K562 (cell line): ENCODE data around the gene GAB2. TPM values are rescaled to one million over a fixed set of nuclear protein-coding genes. Genes with fewer than 3 reads are reported as not detected.

Experiments used
- BRF1 ChIP-seq: IDR thresholded peaks from 3 replicates; pipeline ENCODE4 v1.6.1; 2011; ENCODE audit warnings: borderline replicate concordance, mild to moderate bottlenecking; ENCODE audit not compliant: insufficient read length; ENCODE audit errors: extremely low read depth
- CBX2 ChIP-seq: fragments of 200-600 bp; sonication (generic); IDR thresholded peaks from one replicate; pipeline ENCODE4 v1.6.1; 2012; ENCODE audit warnings: mild to moderate bottlenecking, low read length, inconsistent platforms; ENCODE audit not compliant: insufficient read depth, poor library complexity, severe bottlenecking
- DACH1 ChIP-seq: fragments of 450-650 bp; IDR thresholded peaks from 2 replicates; pipeline ENCODE4 v1.6.1; 2018; ENCODE audit not compliant: partially characterized antibody
- HBP1 ChIP-seq: fragments of 450-650 bp; formaldehyde crosslinking; IDR thresholded peaks from 2 replicates; pipeline ENCODE4 v1.4.0; 2022; ENCODE audit warnings: missing genetic modification characterization
- KDM1A ChIP-seq, 2 experiments: fragments of 450-650 bp; IDR thresholded peaks; 2 replicates each; pipeline ENCODE4 v1.6.1; 2016; ENCODE audit warnings: mild to moderate bottlenecking in 2 of 2
- KLF6 ChIP-seq: fragments of 250-450 bp; sonication (Bioruptor Pico); IDR thresholded peaks from 2 replicates; pipeline ENCODE4 v1.4.0; 2020; ENCODE audit warnings: mild to moderate bottlenecking, moderate library complexity, borderline replicate concordance
- MTA1 ChIP-seq: fragments of 450-650 bp; IDR thresholded peaks from 2 replicates; pipeline ENCODE4 v1.6.1; 2017; ENCODE audit warnings: borderline replicate concordance
- NFIC ChIP-seq: fragments of 450-650 bp; IDR thresholded peaks from 2 replicates; pipeline ENCODE4 v1.6.1; 2017; ENCODE audit warnings: mild to moderate bottlenecking, inconsistent platforms
- PYGO2 ChIP-seq: fragments of 450-650 bp; IDR thresholded peaks from 2 replicates; pipeline ENCODE4 v1.6.1; 2016; ENCODE audit warnings: mild to moderate bottlenecking, missing genetic modification characterization, moderate library complexity, missing compliant biosample characterization
- RHOXF2B ChIP-seq: fragments of 250-450 bp; sonication (Bioruptor Pico); conservative IDR thresholded peaks from 2 replicates; pipeline ENCODE4 v1.5.1; 2021
- SMC3 ChIP-seq: conservative IDR thresholded peaks from 2 replicates; pipeline ENCODE4 v1.6.1; 2011; ENCODE audit warnings: low read depth, low read length, improper control_type of control experiment; ENCODE audit not compliant: insufficient read depth
- SNRNP70 ChIP-seq: fragments of 200-400 bp; formaldehyde crosslinking; optimal IDR thresholded peaks from 2 replicates; pipeline ENCODE3; 2017; ENCODE audit warnings: low read depth, low read length
- SP1 ChIP-seq: sonication (generic); formaldehyde crosslinking; IDR thresholded peaks from 2 replicates; pipeline ENCODE4 v1.8.1; 2022; ENCODE audit warnings: mild to moderate bottlenecking, missing genetic modification reagents
- SRSF7 ChIP-seq: fragments of 200-400 bp; formaldehyde crosslinking; optimal IDR thresholded peaks from 2 replicates; pipeline ENCODE3; 2017; ENCODE audit warnings: mild to moderate bottlenecking, low read depth, low read length
- TCF3 ChIP-seq: sonication (generic); formaldehyde crosslinking; IDR thresholded peaks from 2 replicates; pipeline ENCODE4 v1.4.0; 2020; ENCODE audit warnings: mild to moderate bottlenecking, missing genetic modification reagents
- YY1 ChIP-seq, 3 experiments: IDR thresholded peaks; 2 replicates each; pipeline ENCODE4 v1.6.1; 2011; ENCODE audit warnings: low read length in 2 of 3, mild to moderate bottlenecking in 2 of 3, moderate library complexity in 2 of 3, borderline replicate concordance in 1 of 3, control low read depth in 1 of 3, low read depth in 1 of 3; ENCODE audit not compliant: insufficient read depth in 3 of 3, insufficient replicate concordance in 2 of 3, control insufficient read depth in 1 of 3, insufficient read length in 1 of 3; ENCODE audit errors: extremely low read depth in 1 of 3
- ZEB2 ChIP-seq: fragments of 450-650 bp; IDR thresholded peaks from 2 replicates; pipeline ENCODE4 v1.6.1; 2016
- ZNF133 ChIP-seq: fragments of 250-450 bp; sonication (Bioruptor Pico); IDR thresholded peaks from 2 replicates; pipeline ENCODE4 v1.4.0; 2020; ENCODE audit warnings: mild to moderate bottlenecking
- ZNF75A ChIP-seq: fragments of 450-650 bp; formaldehyde crosslinking; IDR thresholded peaks from 2 replicates; pipeline ENCODE4 v1.4.0; 2020; ENCODE audit warnings: mild to moderate bottlenecking
- polyA plus RNA-seq, 8 experiments: library from polyadenylated mRNA; depleted of rRNA in 4 of 8; stranded (reverse) in 5 of 8; unstranded in 3 of 8; fragments of >200 nt; fragmentation: Nextera tagmentation in 2 of 8; fragmentation: Illumina TruSeq in 1 of 8; extraction: Ambion mirVana in 2 of 8; extraction: Trizol in 1 of 8; gene quantifications; 2 replicates each; pipeline versions ENCODE4 v1.2.1 to v1.2.3, GENCODE V29; 2011 to 2014; ENCODE audit warnings: inconsistent platforms in 1 of 8, missing spikeins in 1 of 8
- total RNA-seq, 7 experiments: library from RNA; depleted of rRNA in 6 of 7; stranded (reverse); fragments of >200 nt in 6 of 7; fragmentation: Illumina TruSeq in 2 of 7; extraction: Trizol in 2 of 7; gene quantifications; 2 replicates each; pipeline versions ENCODE4 v1.2.1 to v1.2.3, GENCODE V29; 2011 to 2021; ENCODE audit warnings: low replicate concordance in 1 of 7
- TF ChIP-seq, protein P1 (sequence below), 2 experiments: fragments of 450-650 bp; IDR thresholded peaks; 2 replicates each; pipeline ENCODE4 v1.6.1; 2018; ENCODE audit warnings: mild to moderate bottlenecking in 2 of 2, low read depth in 1 of 2; ENCODE audit not compliant: partially characterized antibody in 2 of 2
- TF ChIP-seq, protein P2 (sequence below): sonication (generic); formaldehyde crosslinking; IDR thresholded peaks from 2 replicates; pipeline ENCODE4 v1.8.0; 2022; ENCODE audit warnings: mild to moderate bottlenecking, missing genetic modification reagents, borderline replicate concordance

The GAB2 gene
- total and polyA plus RNA-seq, 9 of the 15 experiments (the other 6 are each of a cell fraction or from before 2014, with no cell fraction given), result 2.3 to 35.2 (median 16.1) TPM

DNA sequence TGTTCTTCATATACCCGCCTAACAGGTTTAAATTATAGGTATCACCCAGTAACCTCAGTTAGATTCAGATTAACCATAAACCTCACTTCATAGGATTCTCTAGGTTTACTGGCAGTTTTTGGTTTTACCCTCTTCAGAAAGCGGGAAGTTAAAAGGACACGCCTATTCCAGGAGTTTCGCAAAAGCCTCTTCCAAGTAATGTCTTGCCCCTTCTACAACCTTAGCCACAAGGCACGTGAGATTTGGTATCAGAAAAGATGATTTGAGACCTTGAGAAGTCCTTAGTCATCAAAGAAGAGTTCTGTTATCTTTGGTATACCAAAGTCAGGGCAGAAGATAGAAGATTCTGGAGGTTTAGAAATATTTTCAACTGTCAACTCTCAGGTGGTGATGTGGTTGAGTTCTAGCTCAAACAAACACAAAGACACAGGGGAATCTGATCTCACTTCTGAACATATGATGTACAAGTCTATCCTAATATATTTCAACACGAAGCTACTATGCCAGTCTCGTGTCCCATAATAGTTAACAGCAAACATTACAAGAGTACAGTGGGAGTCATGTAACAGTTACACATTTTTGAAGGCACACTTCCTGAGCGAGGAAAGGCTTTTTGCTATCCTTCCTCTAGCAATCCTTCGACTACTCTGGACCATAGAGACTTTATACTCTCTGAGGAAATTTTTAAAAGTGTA lies 125.4 kb downstream of the GAB2 start (continued):
- TF ChIP-seq, protein P1, sequence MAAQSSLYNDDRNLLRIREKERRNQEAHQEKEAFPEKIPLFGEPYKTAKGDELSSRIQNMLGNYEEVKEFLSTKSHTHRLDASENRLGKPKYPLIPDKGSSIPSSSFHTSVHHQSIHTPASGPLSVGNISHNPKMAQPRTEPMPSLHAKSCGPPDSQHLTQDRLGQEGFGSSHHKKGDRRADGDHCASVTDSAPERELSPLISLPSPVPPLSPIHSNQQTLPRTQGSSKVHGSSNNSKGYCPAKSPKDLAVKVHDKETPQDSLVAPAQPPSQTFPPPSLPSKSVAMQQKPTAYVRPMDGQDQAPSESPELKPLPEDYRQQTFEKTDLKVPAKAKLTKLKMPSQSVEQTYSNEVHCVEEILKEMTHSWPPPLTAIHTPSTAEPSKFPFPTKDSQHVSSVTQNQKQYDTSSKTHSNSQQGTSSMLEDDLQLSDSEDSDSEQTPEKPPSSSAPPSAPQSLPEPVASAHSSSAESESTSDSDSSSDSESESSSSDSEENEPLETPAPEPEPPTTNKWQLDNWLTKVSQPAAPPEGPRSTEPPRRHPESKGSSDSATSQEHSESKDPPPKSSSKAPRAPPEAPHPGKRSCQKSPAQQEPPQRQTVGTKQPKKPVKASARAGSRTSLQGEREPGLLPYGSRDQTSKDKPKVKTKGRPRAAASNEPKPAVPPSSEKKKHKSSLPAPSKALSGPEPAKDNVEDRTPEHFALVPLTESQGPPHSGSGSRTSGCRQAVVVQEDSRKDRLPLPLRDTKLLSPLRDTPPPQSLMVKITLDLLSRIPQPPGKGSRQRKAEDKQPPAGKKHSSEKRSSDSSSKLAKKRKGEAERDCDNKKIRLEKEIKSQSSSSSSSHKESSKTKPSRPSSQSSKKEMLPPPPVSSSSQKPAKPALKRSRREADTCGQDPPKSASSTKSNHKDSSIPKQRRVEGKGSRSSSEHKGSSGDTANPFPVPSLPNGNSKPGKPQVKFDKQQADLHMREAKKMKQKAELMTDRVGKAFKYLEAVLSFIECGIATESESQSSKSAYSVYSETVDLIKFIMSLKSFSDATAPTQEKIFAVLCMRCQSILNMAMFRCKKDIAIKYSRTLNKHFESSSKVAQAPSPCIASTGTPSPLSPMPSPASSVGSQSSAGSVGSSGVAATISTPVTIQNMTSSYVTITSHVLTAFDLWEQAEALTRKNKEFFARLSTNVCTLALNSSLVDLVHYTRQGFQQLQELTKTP (IDR thresholded peaks at IDR 0.05; ENCODE audit: low read depth in 1 of 2, partially characterized antibody in 2 of 2), result peak; percentile 77 to 88
- peak; percentile 28; the same call in 1 of the 2 replicates for TF ChIP-seq NFIC
- TF ChIP-seq SMC3, result no peak
- no peak for TF ChIP-seq CBX2
- no peak for TF ChIP-seq RHOXF2B (CRISPR knock-in tag)
- TF ChIP-seq DACH1, result peak; percentile 43
- no peak for TF ChIP-seq SRSF7
- TF ChIP-seq HBP1, result no peak
- TF ChIP-seq, protein P2, sequence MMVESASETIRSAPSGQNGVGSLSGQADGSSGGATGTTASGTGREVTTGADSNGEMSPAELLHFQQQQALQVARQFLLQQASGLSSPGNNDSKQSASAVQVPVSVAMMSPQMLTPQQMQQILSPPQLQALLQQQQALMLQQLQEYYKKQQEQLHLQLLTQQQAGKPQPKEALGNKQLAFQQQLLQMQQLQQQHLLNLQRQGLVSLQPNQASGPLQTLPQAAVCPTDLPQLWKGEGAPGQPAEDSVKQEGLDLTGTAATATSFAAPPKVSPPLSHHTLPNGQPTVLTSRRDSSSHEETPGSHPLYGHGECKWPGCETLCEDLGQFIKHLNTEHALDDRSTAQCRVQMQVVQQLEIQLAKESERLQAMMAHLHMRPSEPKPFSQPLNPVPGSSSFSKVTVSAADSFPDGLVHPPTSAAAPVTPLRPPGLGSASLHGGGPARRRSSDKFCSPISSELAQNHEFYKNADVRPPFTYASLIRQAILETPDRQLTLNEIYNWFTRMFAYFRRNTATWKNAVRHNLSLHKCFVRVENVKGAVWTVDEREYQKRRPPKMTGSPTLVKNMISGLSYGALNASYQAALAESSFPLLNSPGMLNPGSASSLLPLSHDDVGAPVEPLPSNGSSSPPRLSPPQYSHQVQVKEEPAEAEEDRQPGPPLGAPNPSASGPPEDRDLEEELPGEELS, result no peak
- TF ChIP-seq ZEB2, result peak; percentile 100
- TF ChIP-seq TCF3 (CRISPR knock-in tag), result peak; percentile 81
- no peak; the same call in 1 of the 2 replicates for TF ChIP-seq PYGO2 (tag)
- no peak; the same call in 1 of the 2 replicates for TF ChIP-seq KLF6 (CRISPR knock-in tag)
- TF ChIP-seq KDM1A (IDR thresholded peaks at IDR 0.05), result peak; percentile 89 to 96
- peak; percentile 62; the same call in 1 of the 2 replicates for TF ChIP-seq SP1 (CRISPR knock-in tag)
- no peak for TF ChIP-seq SNRNP70
- peak; percentile 43; the same call in 1 of the 2 replicates for TF ChIP-seq ZNF75A (CRISPR knock-in tag)
- TF ChIP-seq MTA1, result peak; percentile 91
- no peak for TF ChIP-seq ZNF133 (CRISPR knock-in tag)
- no peak for TF ChIP-seq YY1 (IDR thresholded peaks at IDR 0.05; ENCODE audit: borderline replicate concordance in 1 of 3, control insufficient read depth in 1 of 3, extremely low read depth in 1 of 3, insufficient read depth in 3 of 3, insufficient read length in 1 of 3, insufficient replicate concordance in 2 of 3, low read depth in 1 of 3, low read length in 2 of 3)
- TF ChIP-seq BRF1, result no peak
